Mucosa of descending colon (tissue), 3 donors: ENCODE data around the gene ALKBH5. TPM values are rescaled to one million over a fixed set of nuclear protein-coding genes. Genes with fewer than 3 reads are reported as not detected.

Experiments used
- ATAC-seq: fragments of 200-7000 bp; cut with Tn5 transposase; one replicate; pipeline ENCODE4 v1.9.1; 2020; ENCODE audit warnings: mild to moderate bottlenecking, moderate library complexity
- DNase-seq, 3 donors: peaks; one replicate each; pipeline ENCODE4 v3.0.0-alpha.2; 2020
- H3K36me3 ChIP-seq: fragments of 200-600 bp; one replicate; pipeline ENCODE4 v1.8.0; 2021; ENCODE audit warnings: low read depth, mild to moderate bottlenecking
- H3K4me1 ChIP-seq: fragments of 200-600 bp; one replicate; pipeline ENCODE4 v1.8.0; 2021; ENCODE audit warnings: low read depth, mild to moderate bottlenecking
- H3K4me3 ChIP-seq: fragments of 200-600 bp; one replicate; pipeline ENCODE4 v1.8.0; 2021; ENCODE audit warnings: mild to moderate bottlenecking
- H3K9me3 ChIP-seq: fragments of 200-600 bp; one replicate; pipeline ENCODE4 v1.8.0; 2021; ENCODE audit warnings: mild to moderate bottlenecking
- CTCF ChIP-seq: fragments of 200-600 bp; IDR thresholded peaks from one replicate; pipeline ENCODE4 v1.8.0; 2022; ENCODE audit warnings: antibody characterized with exemption, mild to moderate bottlenecking
- intact Hi-C, 2 donors: fragments of 100-400 bp; cut with DNase I in 1 of 2; cut with micrococcal nuclease in 1 of 2; formaldehyde crosslinking; loops; one replicate each; pipeline versions ENCODE4 v1.11.0 to v1.11.1; 2022; cut with DNase I, micrococcal nuclease
- total RNA-seq, 3 donors: library from RNA; stranded (reverse); fragmentation: NEBNext Ultra II Directional in 2 of 3; extraction: Animal tissue kit (Norgen Biotek cat#: 25700) in 2 of 3; gene quantifications; one replicate each; pipeline versions ENCODE4 v1.2.1 to v1.2.4, GENCODE V29; 2021 to 2023
- donor health status: DM: no; HTN: no; CAD: no; lungs with moderate emphysema.
- donor health status: DM: no; HTN: no; CAD: no.
- donor health status: DM: no; HTN: yes; CAD: no.

The ALKBH5 gene
- total RNA-seq, 3 donors from 2014 or later: 70.7 to 151 (median 75.6) TPM

GRCh38 chr17:18144261-18144660, 39.4 kb upstream of the ALKBH5 start:
- ATAC-seq (no peak), DNase-seq (no peak)
- intact Hi-C loops: loop anchor here in 1 of 2 donors (10.0 kb wide), 1 partner anchor 51 kb away; no protein-coding TSS in a partner anchor
- H3K4me1 ChIP-seq: no peaks in the 10 kb centered on the region
- H3K4me3 ChIP-seq: no peak overlapping the region
- no peaks in the 10 kb centered on the region for H3K9me3 ChIP-seq
- H3K36me3 ChIP-seq: no peaks in the 10 kb centered on the region
- no peak for TF ChIP-seq CTCF

GRCh38 chr17:18144855-18145254, 38.8 kb upstream of the ALKBH5 start:
- no peak for TF ChIP-seq CTCF
- DNase-seq: no peak
- no peaks in the 10 kb centered on the region for H3K36me3 ChIP-seq
- H3K9me3 ChIP-seq: no peaks in the 10 kb centered on the region
- no peaks in the 10 kb centered on the region for H3K4me1 ChIP-seq
- ATAC-seq: no peak
- H3K4me3 ChIP-seq: no peak overlapping the region
- intact Hi-C loops: loop anchor here in 1 of 2 donors (10.0 kb wide), 1 partner anchor 50 kb away; no protein-coding TSS in a partner anchor

- intact Hi-C loops: loop anchor here in 1 of 2 donors (10.0 kb wide), 1 partner anchor 49 kb away; no protein-coding TSS in a partner anchor
- TF ChIP-seq CTCF: no peak
- DNase-seq (no peak), ATAC-seq (no peak)
- Histone ChIP-seq H3K4me1 (no peaks in the 10 kb centered on the region), H3K9me3 (no peaks in the 10 kb centered on the region), H3K36me3 (no peaks in the 10 kb centered on the region), H3K4me3 (no peak overlapping the region)
These were observed 37.8 kb upstream of the ALKBH5 start for GRCh38 chr17:18145811-18146210.

GRCh38 chr17:18146259-18146658, 37.4 kb upstream of the ALKBH5 start:
- no peak overlapping the region for H3K4me3 ChIP-seq
- DNase-seq: no peak
- TF ChIP-seq CTCF: no peak

GRCh38 chr17:18146980-18147379, 36.6 kb upstream of the ALKBH5 start:
- Histone ChIP-seq H3K4me3 (no peak overlapping the region), H3K4me1 (no peaks in the 10 kb centered on the region), H3K9me3 (no peaks in the 10 kb centered on the region), H3K36me3 (no peaks in the 10 kb centered on the region)
- no peak for TF ChIP-seq CTCF
- no peak for ATAC-seq
- no peak for DNase-seq
- intact Hi-C loops: loop anchor here in 1 of 2 donors (10.0 kb wide), 1 partner anchor 48 kb away; no protein-coding TSS in a partner anchor

More at GRCh38 chr17:18146259-18146658, 37.4 kb upstream of the ALKBH5 start:
- Histone ChIP-seq H3K9me3 (no peaks in the 10 kb centered on the region), H3K4me1 (no peaks in the 10 kb centered on the region), H3K36me3 (no peaks in the 10 kb centered on the region)
- ATAC-seq: no peak
- intact Hi-C loops: loop anchor here in 1 of 2 donors (10.0 kb wide), 1 partner anchor 49 kb away; no protein-coding TSS in a partner anchor

- Histone ChIP-seq H3K9me3 (no peaks in the 10 kb centered on the region), H3K36me3 (no peaks in the 10 kb centered on the region), H3K4me3 (no peak overlapping the region), H3K4me1 (peaks cover 8% of the 10 kb centered on the region)
- no peak for TF ChIP-seq CTCF
- DNase-seq (no peak), ATAC-seq (no peak)
- intact Hi-C loops: loop anchor here in 1 of 2 donors (10.0 kb wide), 1 partner anchor 46 kb away; no protein-coding TSS in a partner anchor
These were observed 35.0 kb upstream of the ALKBH5 start for GRCh38 chr17:18148586-18148985.
